ENCODE results near the gene NINJ1.

DNA sequence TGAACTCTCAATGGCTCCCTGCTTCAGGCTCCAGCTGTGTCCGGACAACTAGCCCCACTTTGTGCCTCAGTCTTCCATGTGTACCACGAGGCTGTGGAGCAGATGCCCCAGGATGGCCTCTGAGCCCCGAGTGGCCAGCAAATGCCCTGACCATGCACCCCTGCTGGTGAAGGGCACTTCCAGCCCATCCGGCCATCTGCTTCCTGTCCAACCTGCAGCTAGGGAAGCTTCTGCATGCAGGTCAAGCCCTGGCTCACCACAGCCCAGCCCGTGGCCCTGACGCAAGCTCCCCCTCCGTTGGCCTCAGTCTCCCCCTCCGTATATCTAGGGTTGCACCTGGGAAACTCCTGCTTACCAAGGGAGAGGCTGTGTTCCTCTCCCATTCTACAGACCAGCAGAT, 4.8 kb downstream of the NINJ1 start:
- TF ChIP-seq CTCF (IDR thresholded peaks at IDR 0.05): no peak
- no peak for TF ChIP-seq POLR2A (IDR thresholded peaks at IDR 0.05)
